HEK293 (cell line): Measurements from ENCODE around the gene PNPLA6.

Source experiments
- AEBP2 ChIP-seq: fragments of 450-650 bp; formaldehyde crosslinking; IDR thresholded peaks from 2 replicates; pipeline ENCODE4 v1.5.1; 2016; ENCODE audit warnings: missing biosample characterization, missing genetic modification characterization, borderline replicate concordance
- ELK4 ChIP-seq: IDR thresholded peaks from 2 replicates; pipeline ENCODE4 v1.6.1; 2011; ENCODE audit warnings: mild to moderate bottlenecking, low read depth, low read length, borderline replicate concordance
- GLIS2 ChIP-seq: fragments of 450-650 bp; formaldehyde crosslinking; IDR thresholded peaks from 2 replicates; pipeline ENCODE4 v1.5.1; 2016; ENCODE audit warnings: missing biosample characterization, missing genetic modification characterization
- KLF1 ChIP-seq: fragments of 450-650 bp; formaldehyde crosslinking; IDR thresholded peaks from 2 replicates; pipeline ENCODE4 v1.5.1; 2016; ENCODE audit warnings: missing biosample characterization, missing genetic modification characterization
- KLF17 ChIP-seq: fragments of 450-650 bp; formaldehyde crosslinking; IDR thresholded peaks from 2 replicates; pipeline ENCODE4 v1.5.1; 2016; ENCODE audit warnings: missing biosample characterization, missing genetic modification characterization
- KLF8 ChIP-seq: fragments of 450-650 bp; formaldehyde crosslinking; IDR thresholded peaks from 2 replicates; pipeline ENCODE4 v1.5.1; 2016; ENCODE audit warnings: missing biosample characterization, missing genetic modification characterization
- RBAK ChIP-seq: fragments of 450-650 bp; formaldehyde crosslinking; IDR thresholded peaks from 2 replicates; pipeline ENCODE4 v1.5.1; 2016; ENCODE audit warnings: missing biosample characterization, missing genetic modification characterization
- REPIN1 ChIP-seq: fragments of 450-650 bp; formaldehyde crosslinking; IDR thresholded peaks from 2 replicates; pipeline ENCODE4 v1.5.1; 2017; ENCODE audit warnings: missing biosample characterization, missing genetic modification characterization, low read depth
- TRIM28 ChIP-seq: IDR thresholded peaks from 2 replicates; pipeline ENCODE4 v1.6.1; 2011; ENCODE audit warnings: low read length, control low read depth, borderline replicate concordance
- ZBTB1 ChIP-seq: fragments of 450-650 bp; formaldehyde crosslinking; IDR thresholded peaks from 2 replicates; pipeline ENCODE4 v1.5.1; 2016; ENCODE audit warnings: missing biosample characterization, missing genetic modification characterization
- ZBTB20 ChIP-seq: fragments of 450-650 bp; formaldehyde crosslinking; IDR thresholded peaks from 2 replicates; pipeline ENCODE4 v1.5.1; 2016; ENCODE audit warnings: missing biosample characterization, missing genetic modification characterization
- ZBTB7A ChIP-seq: fragments of 450-650 bp; formaldehyde crosslinking; IDR thresholded peaks from 2 replicates; pipeline ENCODE4 v1.5.1; 2016; ENCODE audit warnings: low read depth, missing biosample characterization, missing genetic modification characterization
- ZEB2 ChIP-seq: fragments of 450-650 bp; formaldehyde crosslinking; IDR thresholded peaks from 2 replicates; pipeline ENCODE4 v1.5.1; 2016; ENCODE audit warnings: missing biosample characterization, missing genetic modification characterization
- ZNF132 ChIP-seq: fragments of 450-650 bp; formaldehyde crosslinking; IDR thresholded peaks from 2 replicates; pipeline ENCODE4 v1.5.1; 2017; ENCODE audit warnings: missing biosample characterization, missing genetic modification characterization, borderline replicate concordance
- ZNF133 ChIP-seq: fragments of 450-650 bp; formaldehyde crosslinking; IDR thresholded peaks from 2 replicates; pipeline ENCODE4 v1.5.1; 2016; ENCODE audit warnings: missing biosample characterization, missing genetic modification characterization
- ZNF146 ChIP-seq: fragments of 450-650 bp; formaldehyde crosslinking; IDR thresholded peaks from 2 replicates; pipeline ENCODE4 v1.5.1; 2016; ENCODE audit warnings: missing biosample characterization, missing genetic modification characterization
- ZNF266 ChIP-seq: fragments of 450-650 bp; formaldehyde crosslinking; IDR thresholded peaks from 2 replicates; pipeline ENCODE4 v1.5.1; 2016; ENCODE audit warnings: missing biosample characterization, missing genetic modification characterization, low read depth
- ZNF274 ChIP-seq, 2 experiments: fragments of 200-500 bp in 1 of 2; fragments of 450-650 bp in 1 of 2; sonication (Bioruptor generic) in 1 of 2; formaldehyde crosslinking in 1 of 2; IDR thresholded peaks; 2 replicates each; pipeline versions ENCODE4 v1.5.1 to v1.6.1; 2014 to 2016; ENCODE audit warnings: borderline replicate concordance in 1 of 2, inconsistent platforms in 1 of 2, low read length in 1 of 2, missing biosample characterization in 1 of 2, missing genetic modification characterization in 1 of 2
- ZNF280C ChIP-seq: fragments of 450-650 bp; formaldehyde crosslinking; IDR thresholded peaks from 2 replicates; pipeline ENCODE4 v1.5.1; 2016; ENCODE audit warnings: missing biosample characterization, missing genetic modification characterization
- ZNF302 ChIP-seq: fragments of 450-650 bp; formaldehyde crosslinking; IDR thresholded peaks from 2 replicates; pipeline ENCODE4 v1.5.1; 2016; ENCODE audit warnings: missing biosample characterization, missing genetic modification characterization, low read depth
- ZNF311 ChIP-seq: fragments of 450-650 bp; formaldehyde crosslinking; IDR thresholded peaks from 2 replicates; pipeline ENCODE4 v1.5.1; 2017; ENCODE audit warnings: missing biosample characterization, missing genetic modification characterization, borderline replicate concordance
- ZNF391 ChIP-seq: fragments of 450-650 bp; formaldehyde crosslinking; IDR thresholded peaks from 2 replicates; pipeline ENCODE4 v1.5.1; 2016; ENCODE audit warnings: low read depth, missing biosample characterization, missing genetic modification characterization, borderline replicate concordance
- ZNF426 ChIP-seq: fragments of 450-650 bp; formaldehyde crosslinking; IDR thresholded peaks from 2 replicates; pipeline ENCODE4 v1.5.1; 2017; ENCODE audit warnings: missing biosample characterization, missing genetic modification characterization, mild to moderate bottlenecking, inconsistent platforms, moderate library complexity
- ZNF449 ChIP-seq: fragments of 450-650 bp; formaldehyde crosslinking; IDR thresholded peaks from 2 replicates; pipeline ENCODE4 v1.5.1; 2017; ENCODE audit warnings: missing biosample characterization, mild to moderate bottlenecking, missing genetic modification characterization, moderate library complexity
- ZNF580 ChIP-seq: fragments of 450-650 bp; formaldehyde crosslinking; IDR thresholded peaks from 2 replicates; pipeline ENCODE4 v1.5.1; 2016; ENCODE audit warnings: missing biosample characterization, missing genetic modification characterization
- ZNF596 ChIP-seq: fragments of 450-650 bp; IDR thresholded peaks from 2 replicates; pipeline ENCODE4 v1.5.0; 2018; ENCODE audit warnings: missing biosample characterization, mild to moderate bottlenecking, missing genetic modification characterization, moderate library complexity
- ZNF639 ChIP-seq: fragments of 450-650 bp; formaldehyde crosslinking; IDR thresholded peaks from 2 replicates; pipeline ENCODE4 v1.5.1; 2016; ENCODE audit warnings: missing biosample characterization, missing genetic modification characterization
- ZNF777 ChIP-seq: fragments of 450-650 bp; formaldehyde crosslinking; IDR thresholded peaks from 2 replicates; pipeline ENCODE4 v1.5.1; 2017; ENCODE audit warnings: missing biosample characterization, missing genetic modification characterization, borderline replicate concordance
- ZNF792 ChIP-seq: fragments of 450-650 bp; formaldehyde crosslinking; IDR thresholded peaks from 2 replicates; pipeline ENCODE4 v1.5.1; 2016; ENCODE audit warnings: missing biosample characterization, missing genetic modification characterization
- ZXDB ChIP-seq: fragments of 450-650 bp; formaldehyde crosslinking; IDR thresholded peaks from 2 replicates; pipeline ENCODE4 v1.5.1; 2016; ENCODE audit warnings: missing biosample characterization, missing genetic modification characterization

PNPLA6 gene

GRCh38 chr19:7505682-7506384, 29.7 kb upstream of the PNPLA6 start (continued):
- TF ChIP-seq ZXDB, result no peak
- TF ChIP-seq ZNF311, result no peak
- no peak for TF ChIP-seq GLIS2 (tag by site-specific recombination)
- no peak for TF ChIP-seq ZNF596 (tag by site-specific recombination)
- no peak for TF ChIP-seq REPIN1 (tag by site-specific recombination)
- no peak for TF ChIP-seq ZBTB20
- no peak for TF ChIP-seq KLF8 (tag by site-specific recombination)
- TF ChIP-seq KLF1 (tag by site-specific recombination), result peak; percentile 19; the same call in 1 of the 2 replicates
- TF ChIP-seq ZBTB7A (tag by site-specific recombination), result no peak
- TF ChIP-seq ZNF146 (tag by site-specific recombination), result no peak
- TF ChIP-seq ZNF426, result no peak
- 0 out of 2 replicates have a peak, but pooled peaks have one; percentile 24 for TF ChIP-seq KLF17 (tag by site-specific recombination)
- TF ChIP-seq ZNF580 (tag by site-specific recombination), result no peak
- no peak for TF ChIP-seq ZNF132 (tag by site-specific recombination)
- TF ChIP-seq ZNF266 (tag by site-specific recombination), result no peak
- TF ChIP-seq ZNF639 (tag by site-specific recombination), result no peak
- no peak for TF ChIP-seq ZNF777 (tag by site-specific recombination)
- TF ChIP-seq TRIM28, result no peak
- no peak for TF ChIP-seq ZEB2 (tag by site-specific recombination)
- no peak for TF ChIP-seq ZNF280C (tag by site-specific recombination)
- peak; percentile 77 for TF ChIP-seq ZNF449
- no peak for TF ChIP-seq RBAK (tag by site-specific recombination)
- TF ChIP-seq ZNF792 (tag by site-specific recombination), result no peak
- TF ChIP-seq ZNF133 (tag by site-specific recombination), result no peak
- TF ChIP-seq ZNF274 (IDR thresholded peaks at IDR 0.05; ENCODE audit: low read length), result no peak
- TF ChIP-seq ZNF274 (tag by site-specific recombination; IDR thresholded peaks at IDR 0.05; ENCODE audit: borderline replicate concordance), result no peak
- no peak for TF ChIP-seq ZNF391 (tag by site-specific recombination)
- no peak for TF ChIP-seq AEBP2
- TF ChIP-seq ELK4, result no peak
- TF ChIP-seq ZNF302 (tag by site-specific recombination), result no peak
- TF ChIP-seq ZBTB1 (tag by site-specific recombination), result no peak
